Endometrial microvascular endothelial cells (primary cell): ENCODE measurements around the gene LARGE1. TPM values are rescaled to one million over a fixed set of nuclear protein-coding genes. Genes with fewer than 3 reads are reported as not detected.

Experiments used
- in situ Hi-C: cut with HindIII; loops from 2 replicates; pipeline ENCODE4 v1.10.0; 2017; ENCODE audit warnings: low sequenced_read_pairs, low pct_unique_long_range_greater_than_20kb; ENCODE audit errors: inconsistent ontology term
- total RNA-seq: library from RNA; depleted of rRNA; stranded (reverse); fragments of >200 nt; gene quantifications from one replicate; pipeline ENCODE4 v1.2.3, GENCODE V29; 2015; ENCODE audit errors: inconsistent ontology term

LARGE1 gene
- total RNA-seq, 1 donor from 2014 or later = 1.8 TPM

DNA sequence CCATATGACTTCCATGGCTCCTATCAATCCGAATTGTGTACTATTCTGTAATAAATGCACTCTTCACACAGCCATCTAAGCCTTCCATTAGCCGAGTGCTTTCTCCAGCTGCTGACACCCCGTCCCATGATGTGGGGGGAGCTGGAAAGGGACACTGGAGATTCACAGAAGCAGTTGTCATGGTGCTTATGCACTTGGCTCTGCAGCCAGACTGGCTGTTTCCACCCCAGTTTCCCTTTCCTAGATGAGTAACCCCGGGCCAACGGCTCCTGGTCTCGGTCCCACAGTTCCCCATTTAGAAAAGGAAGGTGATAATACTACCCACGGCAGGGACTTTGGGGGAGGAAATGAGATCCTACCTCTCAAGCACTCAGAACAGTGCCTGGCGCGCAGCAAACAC lies 617.2 kb downstream of the LARGE1 start:
- in situ Hi-C loops = no loop called here

DNA sequence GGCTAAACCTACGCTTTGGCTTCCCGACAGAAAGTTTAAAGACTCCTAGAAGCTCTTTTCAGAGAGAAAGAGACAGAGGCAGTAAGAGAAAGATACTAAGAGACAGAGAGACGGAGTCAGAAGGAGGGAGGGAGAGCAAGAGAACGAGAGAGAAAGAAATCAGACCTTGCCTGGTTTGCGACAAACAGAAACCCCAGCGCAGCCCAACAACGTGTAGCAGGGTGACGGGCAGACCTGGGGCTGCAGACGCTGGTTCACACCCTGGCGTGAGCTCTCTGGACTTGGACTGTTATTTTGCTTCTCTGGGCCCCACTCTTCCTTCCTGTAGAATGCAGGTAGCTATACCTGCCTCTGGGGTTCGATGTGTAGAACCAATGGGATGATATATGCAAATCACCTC lies 617.7 kb downstream of the LARGE1 start:
- in situ Hi-C loops = no loop called here

DNA sequence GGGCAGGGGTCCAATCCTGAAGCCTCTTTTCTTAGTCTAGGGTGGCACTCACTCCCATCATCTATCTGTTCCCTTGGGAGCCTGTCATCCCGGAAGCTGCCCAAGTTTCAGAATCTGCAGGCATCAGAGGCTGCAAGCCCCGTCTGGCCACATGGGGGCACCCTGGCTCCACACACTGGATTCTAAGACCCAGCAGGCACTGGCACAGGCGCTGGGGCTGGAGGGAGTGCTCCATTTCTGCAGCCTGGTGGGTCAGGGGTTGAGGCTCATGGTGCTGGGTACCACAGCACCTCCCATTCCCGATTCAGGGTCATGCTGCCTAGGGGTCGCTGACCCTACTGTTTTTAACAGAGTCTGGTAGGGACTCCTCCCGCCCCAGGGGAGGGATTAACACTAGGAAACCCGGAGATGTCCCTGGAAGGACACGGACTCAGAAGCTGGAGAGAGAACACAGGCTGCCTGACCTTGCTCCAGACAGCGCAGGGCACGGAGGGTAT lies 618.2 kb downstream of the LARGE1 start:
- in situ Hi-C loops = no loop called here

DNA sequence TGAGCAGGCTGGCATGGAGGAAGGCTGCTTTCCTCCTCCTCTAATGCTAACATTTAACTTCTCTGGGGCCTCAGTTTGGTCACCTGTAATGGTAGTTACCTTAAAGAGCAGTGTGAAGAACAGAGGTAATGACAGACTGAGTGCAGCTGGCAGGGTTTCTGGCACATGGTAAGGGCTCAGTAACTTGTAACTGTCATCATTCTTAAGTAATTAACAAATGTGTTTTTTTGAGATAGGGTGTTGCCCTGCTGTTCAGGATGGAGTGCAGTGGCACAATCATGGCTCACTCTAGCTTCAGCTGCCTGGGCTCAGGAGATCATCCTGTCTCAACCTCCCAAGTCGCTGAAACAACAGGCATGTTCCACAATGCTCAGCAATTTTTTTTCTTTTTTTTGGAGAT lies 620.1 kb downstream of the LARGE1 start:
- in situ Hi-C loops = no loop called here

DNA sequence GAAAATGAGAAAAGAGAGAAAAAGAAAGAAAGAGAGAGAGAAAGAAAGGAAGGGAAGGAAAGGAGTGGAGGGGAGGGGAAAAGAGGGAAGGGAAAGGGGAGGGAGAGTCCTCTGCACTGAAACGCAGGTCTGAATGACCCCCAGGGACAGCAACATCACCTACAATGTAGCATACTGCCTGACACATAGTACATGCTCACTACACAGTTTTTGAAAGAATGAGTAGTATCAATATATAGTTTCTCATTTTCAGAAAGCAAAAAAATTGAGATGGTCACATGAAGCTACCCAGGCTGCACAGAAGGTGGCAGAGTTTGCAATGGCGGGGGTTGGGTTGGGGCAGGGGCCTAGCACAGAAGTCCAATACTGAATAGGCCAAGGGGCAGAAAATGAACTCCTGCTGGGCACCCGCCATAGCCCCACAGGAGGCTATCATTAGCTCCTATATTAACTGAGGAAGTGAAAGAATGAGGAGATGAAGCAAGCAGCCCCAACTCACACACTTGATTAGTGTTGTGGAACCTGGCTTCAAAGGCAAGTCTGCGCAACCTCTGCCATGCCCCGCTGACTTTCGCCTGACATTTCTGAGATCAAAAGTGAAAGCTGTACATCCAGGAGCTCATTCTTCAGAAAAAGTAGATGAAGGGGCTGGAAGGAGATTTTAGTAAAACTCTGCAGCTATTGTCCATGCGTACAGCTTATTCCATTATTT lies 620.9 kb downstream of the LARGE1 start:
- in situ Hi-C loops = no loop called here

DNA sequence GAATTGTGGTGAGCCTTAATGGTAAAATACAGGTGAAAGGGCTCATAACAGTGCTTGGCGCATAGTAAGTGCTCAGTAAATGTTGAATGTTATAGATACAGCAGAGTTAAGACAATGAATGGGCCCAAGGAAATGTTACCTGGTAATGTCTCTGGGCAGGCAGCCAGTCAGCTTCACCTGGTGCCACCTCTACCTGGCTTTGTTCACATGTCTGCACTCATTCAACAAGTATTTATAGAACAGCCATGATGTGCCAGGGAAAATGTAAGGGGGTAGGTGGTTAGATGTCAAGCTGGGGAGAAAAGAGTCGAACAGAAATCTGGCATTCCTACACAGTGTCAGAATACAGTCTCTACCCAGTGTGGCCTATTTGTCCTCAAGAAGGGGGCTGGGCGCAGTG lies 623.3 kb downstream of the LARGE1 start:
- in situ Hi-C loops = no loop called here

DNA sequence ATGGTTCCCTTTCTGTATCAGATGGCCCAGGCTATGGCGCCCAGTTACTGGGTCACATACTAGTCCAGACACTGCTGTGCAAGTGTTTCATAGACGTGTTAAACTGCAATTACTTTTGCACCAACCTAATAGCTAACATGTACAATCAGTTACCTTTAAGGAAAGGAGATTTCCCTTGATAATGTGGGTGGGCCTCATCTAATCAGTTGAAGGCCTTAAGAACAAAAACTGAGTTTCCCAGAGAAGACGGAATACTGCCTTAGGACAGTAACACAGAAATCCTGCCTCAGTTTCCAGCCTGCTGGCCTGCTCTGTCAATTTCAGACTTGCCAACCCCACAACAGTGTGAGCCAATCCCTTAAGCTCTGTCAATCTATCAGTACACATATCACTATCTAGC lies 632.2 kb downstream of the LARGE1 start:
- in situ Hi-C loops = no loop called here

DNA sequence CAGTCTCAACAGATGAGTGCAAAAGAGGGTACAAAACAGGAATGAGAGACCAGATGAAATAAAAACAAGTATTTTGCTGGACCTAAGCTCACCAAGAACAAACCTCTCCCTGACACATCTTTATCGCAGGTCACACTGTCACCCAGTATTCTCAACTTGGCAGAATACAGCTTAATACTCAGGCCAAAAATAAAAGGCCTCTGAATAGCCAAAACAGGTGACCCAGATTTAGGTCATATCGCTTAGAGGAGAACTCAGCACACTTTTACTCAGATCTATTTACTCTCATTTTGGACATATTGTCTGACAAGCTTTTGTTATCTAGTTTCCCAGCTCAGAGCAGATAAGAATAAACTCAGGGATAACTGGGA lies 645.2 kb downstream of the LARGE1 start:
- in situ Hi-C loops = no loop called here

DNA sequence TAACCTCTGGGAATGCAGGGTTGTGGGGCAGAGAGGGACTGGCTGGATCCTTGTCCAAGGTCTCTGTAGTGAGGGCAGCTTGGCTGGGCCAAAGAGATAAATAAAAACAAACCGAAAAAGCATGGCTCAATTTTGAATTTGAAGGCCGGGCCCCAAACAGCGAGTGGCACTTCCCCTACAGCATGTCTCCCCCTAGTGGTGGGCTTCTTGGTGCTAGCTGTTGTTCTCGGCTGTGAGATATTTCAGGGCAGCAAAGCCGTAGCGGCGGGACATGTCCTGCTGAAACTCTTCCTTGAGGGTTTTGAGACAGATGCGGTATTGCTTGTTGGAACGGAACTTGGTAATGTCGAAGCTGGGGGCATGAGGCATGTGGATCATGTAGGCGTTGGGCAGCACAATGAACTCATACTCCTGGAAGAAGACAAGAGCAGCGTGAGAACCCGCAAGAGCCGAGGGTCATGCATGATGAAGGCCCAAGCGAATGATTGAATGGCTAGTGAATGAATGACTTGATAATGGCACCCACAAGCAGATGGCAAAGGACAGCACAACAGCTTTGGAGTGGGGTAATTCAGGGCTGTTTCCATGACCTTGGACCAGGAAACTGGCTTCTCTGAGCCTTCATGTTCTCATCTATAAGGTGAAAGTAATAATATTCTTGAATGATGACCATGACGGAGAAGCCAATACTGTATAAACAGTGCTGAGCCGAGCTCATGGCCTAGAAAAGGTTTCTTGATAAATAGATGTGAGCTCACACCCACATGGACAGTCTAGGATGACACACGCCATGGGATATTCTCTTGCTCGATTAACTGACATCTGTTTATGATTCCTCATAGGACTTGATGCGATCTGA lies 645.8 kb downstream of the LARGE1 start:
- in situ Hi-C loops = no loop called here

DNA sequence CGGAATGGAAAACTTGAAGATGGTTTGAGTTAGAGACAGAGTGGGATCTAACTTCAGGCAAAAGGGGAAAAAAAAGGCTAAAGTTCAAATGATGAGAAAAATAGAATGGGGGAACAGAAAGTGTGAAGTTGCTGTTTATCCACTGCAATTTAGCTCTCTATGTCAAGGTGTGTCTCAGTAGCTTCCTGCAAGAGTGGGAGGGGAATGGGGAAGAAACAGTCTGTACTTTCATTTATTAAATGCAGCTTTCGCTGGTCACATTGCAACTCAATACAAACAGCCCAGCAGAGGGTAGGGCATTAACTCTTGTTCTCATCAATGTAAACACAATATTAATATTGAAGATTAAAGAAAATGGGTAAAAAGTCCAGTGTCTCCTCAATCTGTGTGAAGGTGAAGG lies 647.4 kb downstream of the LARGE1 start:
- in situ Hi-C loops = no loop called here

DNA sequence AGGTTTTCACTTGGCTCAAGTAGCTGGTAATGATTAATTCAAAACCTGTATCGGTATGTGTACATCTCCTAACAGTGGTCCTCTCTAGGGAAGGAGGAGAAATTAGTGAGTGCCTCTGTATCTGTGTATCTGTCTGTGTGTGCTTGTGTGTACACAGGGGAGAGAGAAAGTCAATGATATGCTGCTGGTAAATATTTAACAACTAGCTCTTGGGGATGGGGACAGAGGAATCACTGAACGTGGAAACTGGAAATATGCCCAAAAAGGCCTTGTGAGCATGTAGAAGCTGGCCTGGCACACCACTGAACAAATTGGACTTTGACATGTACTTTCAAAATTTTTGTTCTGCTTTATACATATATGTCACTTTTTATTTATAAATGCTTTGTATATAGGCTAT lies 648.1 kb downstream of the LARGE1 start:
- in situ Hi-C loops = no loop called here

DNA sequence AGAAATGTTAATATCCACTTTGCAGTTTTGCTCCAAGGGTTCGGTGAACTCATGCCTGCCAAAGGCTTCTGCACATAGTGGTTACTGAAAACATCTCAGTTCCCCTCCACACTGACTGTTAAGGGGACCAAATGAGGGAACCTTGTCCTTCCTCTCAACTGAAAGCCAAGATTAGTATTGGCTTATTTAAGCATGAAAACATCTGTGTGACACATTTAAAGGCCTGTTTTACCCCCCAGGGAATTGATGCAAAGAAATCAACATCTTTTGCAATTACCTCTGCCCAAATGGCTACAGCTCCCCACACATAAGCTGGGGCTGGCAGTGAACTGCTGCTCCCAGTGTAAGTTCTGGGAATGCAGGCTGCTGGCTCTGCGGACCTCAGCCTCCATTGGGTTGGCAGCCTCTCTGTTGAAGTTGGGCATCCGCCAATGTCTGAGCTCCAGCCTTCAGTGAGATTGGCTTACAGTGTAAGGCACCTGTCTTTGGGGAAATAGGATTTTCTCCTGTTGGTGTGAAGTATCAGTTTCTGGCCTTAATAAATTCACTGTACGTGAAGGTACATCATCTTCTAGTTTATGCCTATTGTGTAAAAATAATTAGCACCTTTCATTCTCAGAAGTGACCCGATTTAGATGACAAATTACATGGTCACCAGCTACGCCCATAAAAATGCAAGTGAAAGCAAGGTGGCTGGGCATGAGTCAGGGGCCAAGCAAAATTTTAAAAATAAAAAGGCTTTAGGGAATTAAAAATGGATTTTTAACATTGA lies 648.7 kb downstream of the LARGE1 start:
- in situ Hi-C loops = no loop called here

DNA sequence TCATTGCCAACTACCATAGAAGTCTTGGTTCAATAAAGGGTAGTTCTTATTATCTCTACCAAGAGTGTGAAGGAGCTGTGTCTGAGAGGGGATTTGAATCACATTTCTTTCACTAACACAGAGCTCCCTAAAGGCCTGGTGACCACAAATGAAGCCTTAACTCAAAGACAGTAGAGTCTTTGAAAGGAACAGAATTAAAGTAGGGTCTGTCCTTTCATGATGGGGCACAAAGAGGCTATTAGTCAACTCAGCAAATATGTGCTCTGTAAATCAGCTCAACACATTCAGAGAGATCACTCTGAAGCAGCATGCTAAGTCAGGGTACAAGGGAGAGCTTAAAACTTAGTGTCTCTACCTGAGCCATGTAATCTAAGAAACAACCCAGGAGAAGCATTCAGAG lies 649.7 kb downstream of the LARGE1 start:
- in situ Hi-C loops = no loop called here

DNA sequence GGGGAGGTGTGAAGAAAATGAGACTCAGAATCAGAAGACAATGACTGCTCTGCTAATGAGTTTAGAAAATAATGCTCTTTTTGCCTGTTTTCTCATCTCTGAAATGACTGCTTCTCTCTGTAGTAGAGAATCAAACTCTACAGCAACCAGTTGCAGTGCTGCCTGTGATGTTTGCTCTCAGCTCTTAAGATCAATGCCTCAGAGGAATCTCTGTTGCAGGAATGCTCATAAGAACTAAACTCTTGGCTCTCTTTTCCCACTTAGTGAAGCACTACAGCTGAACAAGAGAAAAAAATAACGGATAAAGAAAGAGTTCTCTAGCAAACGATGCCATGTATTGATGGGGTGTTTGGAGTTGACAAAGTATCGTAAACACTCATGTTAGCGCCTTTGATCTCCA lies 658.6 kb downstream of the LARGE1 start:
- in situ Hi-C loops = no loop called here

DNA sequence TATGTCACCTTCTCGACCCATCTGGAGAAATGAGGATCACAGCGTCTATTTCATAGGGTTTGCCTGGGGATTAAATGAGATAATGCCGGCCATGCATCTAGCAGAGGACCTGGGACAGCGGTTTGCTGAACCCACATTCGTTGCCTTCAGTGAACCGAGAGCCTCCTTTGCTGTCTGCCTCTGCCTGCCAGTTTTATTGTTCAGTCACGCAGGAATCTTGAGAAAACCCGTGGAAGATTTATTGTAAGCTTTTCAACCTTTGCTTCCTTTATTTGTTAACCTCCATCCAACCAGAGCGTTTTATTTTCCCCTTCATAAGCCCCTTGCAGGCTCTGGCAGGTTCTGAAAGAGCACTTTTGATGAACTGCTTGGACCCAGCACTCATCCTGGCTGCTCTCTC lies 659.8 kb downstream of the LARGE1 start:
- in situ Hi-C loops = no loop called here

DNA sequence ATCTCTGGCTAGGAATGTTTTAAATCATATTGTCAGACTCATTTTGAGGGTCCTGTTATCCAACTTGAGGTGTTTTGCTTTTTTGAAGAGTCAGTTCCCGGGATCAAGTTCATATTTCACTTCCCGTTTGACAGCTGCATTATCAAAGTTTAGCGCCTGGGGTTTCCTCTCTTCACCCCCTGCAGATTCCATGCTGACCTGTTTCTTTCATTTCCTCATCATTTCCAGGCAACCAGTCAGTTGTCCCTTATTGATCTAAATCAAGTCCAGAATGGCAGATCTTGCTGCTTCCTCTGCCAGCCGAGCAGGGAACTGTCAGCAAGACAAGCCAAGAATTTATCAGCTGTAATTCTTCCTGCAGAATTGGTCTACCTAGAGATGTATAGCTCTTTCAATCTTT lies 664.5 kb downstream of the LARGE1 start:
- in situ Hi-C loops = no loop called here

DNA sequence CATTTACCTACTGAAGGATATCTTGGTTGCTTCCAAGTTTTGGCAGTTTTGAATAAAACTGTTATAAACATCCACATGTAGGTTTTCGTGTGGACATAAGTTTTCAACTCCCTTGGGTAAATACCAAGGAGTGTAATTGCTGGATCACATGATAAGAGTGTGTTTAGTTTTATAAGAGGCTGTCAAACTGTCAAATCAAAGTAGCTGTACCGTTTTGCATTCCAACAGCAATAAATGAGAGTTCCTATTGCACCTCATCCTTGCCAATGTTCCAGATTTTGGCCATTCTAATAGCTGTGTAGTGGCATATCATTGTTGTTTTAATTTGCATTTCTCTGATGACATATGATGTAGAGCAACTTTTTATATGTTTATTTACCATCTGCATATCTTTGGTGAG lies 671.3 kb downstream of the LARGE1 start:
- in situ Hi-C loops = no loop called here

DNA sequence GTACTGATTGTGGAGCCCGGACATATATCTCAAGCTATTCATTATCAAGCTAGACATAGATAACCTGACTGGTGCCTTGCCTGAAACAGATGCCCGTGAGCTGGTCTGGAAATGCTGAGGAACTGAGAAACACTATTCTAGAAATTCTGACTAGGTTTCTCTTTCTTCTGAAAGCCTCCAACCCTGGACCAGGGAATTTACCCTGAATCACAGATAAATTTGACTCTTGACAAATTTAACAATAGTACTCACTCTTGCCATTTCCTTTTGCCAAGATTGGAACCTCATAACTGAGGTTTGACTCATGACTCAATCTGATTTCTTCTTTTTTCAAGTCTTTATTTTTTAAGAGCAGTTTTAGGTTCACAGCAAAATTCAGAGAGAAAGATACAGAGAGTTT lies 672.5 kb downstream of the LARGE1 start:
- in situ Hi-C loops = no loop called here

DNA sequence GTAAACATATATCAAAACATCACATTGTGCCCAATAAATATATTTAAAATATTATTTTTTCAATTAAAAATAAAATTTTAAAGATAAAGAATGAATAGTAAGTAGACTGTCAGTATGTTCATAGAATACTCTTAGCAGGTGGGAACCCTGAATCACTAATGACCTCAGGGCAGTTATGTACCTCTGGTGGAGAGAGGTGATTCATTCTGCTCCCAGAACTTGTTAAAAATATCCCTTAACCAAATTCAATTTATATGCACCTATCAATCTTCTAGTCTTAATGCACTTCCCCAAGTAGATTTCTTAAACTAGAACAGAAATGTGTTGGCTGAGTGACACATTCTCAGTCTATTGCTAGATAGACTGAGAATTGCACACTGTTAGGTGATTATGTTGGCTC lies 678.2 kb downstream of the LARGE1 start:
- in situ Hi-C loops = no loop called here
